ENCODE data around the gene UST.
"Not testable (repeated sequence)": the region's sequence is repeated elsewhere in the genome, so short reads cannot be mapped to it uniquely, and the experiment has no call there.

UST gene

GRCh38 chr6:148954461-148954860 lies 207.6 kb downstream of the UST start:
- TF ChIP-seq SP1 (IDR thresholded peaks at IDR 0.05) = no peak
- no peak for TF ChIP-seq PKNOX1 (IDR thresholded peaks at IDR 0.05)
- TF ChIP-seq CTBP1 (IDR thresholded peaks at IDR 0.05; ENCODE audit: borderline replicate concordance) = no peak
- TF ChIP-seq ELF4 (IDR thresholded peaks at IDR 0.05) = no peak
- TF ChIP-seq BHLHE40 (IDR thresholded peaks at IDR 0.05; ENCODE audit: borderline replicate concordance) = no peak
- TF ChIP-seq LEF1 (IDR thresholded peaks at IDR 0.05; ENCODE audit: borderline replicate concordance) = no peak
- TF ChIP-seq FOXM1 (IDR thresholded peaks at IDR 0.05; ENCODE audit: borderline replicate concordance) = no peak
- no peak for TF ChIP-seq L3MBTL2 (conservative IDR thresholded peaks at IDR 0.05)
- TF ChIP-seq ARNT (IDR thresholded peaks at IDR 0.05) = no peak
- no peak for TF ChIP-seq ZNF384 (IDR thresholded peaks at IDR 0.05)
- TF ChIP-seq NFRKB (IDR thresholded peaks at IDR 0.05) = no peak
- no peak for TF ChIP-seq HDGF (IDR thresholded peaks at IDR 0.05; ENCODE audit: borderline replicate concordance)
- no peak for TF ChIP-seq TARDBP (IDR thresholded peaks at IDR 0.05)
- no peak for TF ChIP-seq FOXK2 (IDR thresholded peaks at IDR 0.05)
- TF ChIP-seq FOXA1 (IDR thresholded peaks at IDR 0.05) = no peak
- TF ChIP-seq SUZ12 (IDR thresholded peaks at IDR 0.05) = no peak
- ChIA-PET CTCF (no interaction called here), POLR2A (no interaction called here)
- no peak for DNase-seq (ENCODE audit: extremely low spot score)

- ChIA-PET CTCF (interaction anchor here (0.6 to 0.7 kb wide), 2 partner anchors 377 to 548 kb away, joined by 3 to 5 read pairs; no protein-coding TSS in a partner anchor), POLR2A (no interaction called here)
- no peak for TF ChIP-seq NFRKB (IDR thresholded peaks at IDR 0.05)
- no peak for TF ChIP-seq ARNT (IDR thresholded peaks at IDR 0.05)
- no peak for TF ChIP-seq ELF4 (IDR thresholded peaks at IDR 0.05)
- TF ChIP-seq SP1 (IDR thresholded peaks at IDR 0.05) = no peak
- no peak for TF ChIP-seq SUZ12 (IDR thresholded peaks at IDR 0.05)
- TF ChIP-seq BHLHE40 (IDR thresholded peaks at IDR 0.05; ENCODE audit: borderline replicate concordance) = no peak
- no peak for TF ChIP-seq TARDBP (IDR thresholded peaks at IDR 0.05)
- TF ChIP-seq FOXK2 (IDR thresholded peaks at IDR 0.05) = no peak
- TF ChIP-seq FOXA1 (IDR thresholded peaks at IDR 0.05) = no peak
- TF ChIP-seq FOXM1 (IDR thresholded peaks at IDR 0.05; ENCODE audit: borderline replicate concordance) = no peak
- no peak for TF ChIP-seq LEF1 (IDR thresholded peaks at IDR 0.05; ENCODE audit: borderline replicate concordance)
- no peak for TF ChIP-seq CTBP1 (IDR thresholded peaks at IDR 0.05; ENCODE audit: borderline replicate concordance)
- no peak for TF ChIP-seq PKNOX1 (IDR thresholded peaks at IDR 0.05)
- TF ChIP-seq ZNF384 (IDR thresholded peaks at IDR 0.05) = no peak
- TF ChIP-seq L3MBTL2 (conservative IDR thresholded peaks at IDR 0.05) = no peak
- DNase-seq (ENCODE audit: extremely low spot score) = no peak
Measured at GRCh38 chr6:148954934-148955333, 208.1 kb downstream of the UST start.

GRCh38 chr6:148955441-148955840 lies 208.6 kb downstream of the UST start:
- CTCF ChIA-PET = interaction anchor here (0.6 to 0.7 kb wide), 2 partner anchors 378 to 547 kb away, joined by 3 to 5 read pairs; no protein-coding TSS in a partner anchor
- POLR2A ChIA-PET = no interaction called here
- no peak for DNase-seq (ENCODE audit: extremely low spot score)
- TF ChIP-seq FOXM1 (IDR thresholded peaks at IDR 0.05; ENCODE audit: borderline replicate concordance) (no peak), SUZ12 (IDR thresholded peaks at IDR 0.05) (no peak), BHLHE40 (IDR thresholded peaks at IDR 0.05; ENCODE audit: borderline replicate concordance) (no peak), PKNOX1 (IDR thresholded peaks at IDR 0.05) (no peak), L3MBTL2 (conservative IDR thresholded peaks at IDR 0.05) (no peak), SP1 (IDR thresholded peaks at IDR 0.05) (no peak), TARDBP (IDR thresholded peaks at IDR 0.05) (no peak), NFRKB (IDR thresholded peaks at IDR 0.05) (no peak), FOXK2 (IDR thresholded peaks at IDR 0.05) (no peak), CTBP1 (IDR thresholded peaks at IDR 0.05; ENCODE audit: borderline replicate concordance) (no peak), ZNF384 (IDR thresholded peaks at IDR 0.05) (no peak), ARNT (IDR thresholded peaks at IDR 0.05) (no peak), LEF1 (IDR thresholded peaks at IDR 0.05; ENCODE audit: borderline replicate concordance) (no peak), FOXA1 (IDR thresholded peaks at IDR 0.05) (no peak), ELF4 (IDR thresholded peaks at IDR 0.05) (no peak), HDGF (IDR thresholded peaks at IDR 0.05; ENCODE audit: borderline replicate concordance) (no peak)

GRCh38 chr6:148956163-148956562 lies 209.3 kb downstream of the UST start:
- CTCF ChIA-PET, POLR2A ChIA-PET: not testable (repeated sequence)

GRCh38 chr6:148957752-148958151 lies 210.9 kb downstream of the UST start:
- no peak for TF ChIP-seq L3MBTL2 (conservative IDR thresholded peaks at IDR 0.05)
- no peak for TF ChIP-seq ZNF384 (IDR thresholded peaks at IDR 0.05)
- no peak for TF ChIP-seq HDGF (IDR thresholded peaks at IDR 0.05; ENCODE audit: borderline replicate concordance)
- TF ChIP-seq PKNOX1 (IDR thresholded peaks at IDR 0.05) = no peak
- no peak for TF ChIP-seq NFRKB (IDR thresholded peaks at IDR 0.05)
- TF ChIP-seq FOXK2 (IDR thresholded peaks at IDR 0.05) = no peak
- DNase-seq (ENCODE audit: extremely low spot score) = no peak
- ChIA-PET POLR2A (interaction anchor here (1.4 kb wide), 1 partner anchor 10 kb away, joined by 3 read pairs; no protein-coding TSS in a partner anchor), CTCF (interaction anchor here (0.8 kb wide), 1 partner anchor 380 kb away, joined by 6 read pairs; no protein-coding TSS in a partner anchor)

More at GRCh38 chr6:148956163-148956562, 209.3 kb downstream of the UST start:
- not testable (repeated sequence) for DNase-seq (ENCODE audit: extremely low spot score)

GRCh38 chr6:148959008-148959407 lies 212.2 kb downstream of the UST start:
- no peak for DNase-seq (ENCODE audit: extremely low spot score)
- CTCF ChIA-PET = no interaction called here
- TF ChIP-seq BHLHE40 (IDR thresholded peaks at IDR 0.05; ENCODE audit: borderline replicate concordance) (no peak), NFRKB (IDR thresholded peaks at IDR 0.05) (no peak), FOXK2 (IDR thresholded peaks at IDR 0.05) (no peak), CTBP1 (IDR thresholded peaks at IDR 0.05; ENCODE audit: borderline replicate concordance) (no peak), ZNF384 (IDR thresholded peaks at IDR 0.05) (no peak), L3MBTL2 (conservative IDR thresholded peaks at IDR 0.05) (no peak), TARDBP (IDR thresholded peaks at IDR 0.05) (no peak), FOXA1 (IDR thresholded peaks at IDR 0.05) (no peak), FOXM1 (IDR thresholded peaks at IDR 0.05; ENCODE audit: borderline replicate concordance) (no peak), HDGF (IDR thresholded peaks at IDR 0.05; ENCODE audit: borderline replicate concordance) (no peak), LEF1 (IDR thresholded peaks at IDR 0.05; ENCODE audit: borderline replicate concordance) (no peak), SUZ12 (IDR thresholded peaks at IDR 0.05) (no peak), PKNOX1 (IDR thresholded peaks at IDR 0.05) (no peak), ARNT (IDR thresholded peaks at IDR 0.05) (no peak)
- POLR2A ChIA-PET = no interaction called here
